22Rv1 (cell line): ENCODE results near the gene PUS7L.

Experiments used
- CTCF ChIP-seq: fragments of 450-650 bp; IDR thresholded peaks from 2 replicates; pipeline ENCODE4 v1.5.1; 2017; ENCODE audit warnings: mild to moderate bottlenecking
- ZFX ChIP-seq: fragments of 450-650 bp; IDR thresholded peaks from 2 replicates; pipeline ENCODE4 v1.6.1; 2017; ENCODE audit warnings: antibody characterized with exemption, borderline replicate concordance

DNA sequence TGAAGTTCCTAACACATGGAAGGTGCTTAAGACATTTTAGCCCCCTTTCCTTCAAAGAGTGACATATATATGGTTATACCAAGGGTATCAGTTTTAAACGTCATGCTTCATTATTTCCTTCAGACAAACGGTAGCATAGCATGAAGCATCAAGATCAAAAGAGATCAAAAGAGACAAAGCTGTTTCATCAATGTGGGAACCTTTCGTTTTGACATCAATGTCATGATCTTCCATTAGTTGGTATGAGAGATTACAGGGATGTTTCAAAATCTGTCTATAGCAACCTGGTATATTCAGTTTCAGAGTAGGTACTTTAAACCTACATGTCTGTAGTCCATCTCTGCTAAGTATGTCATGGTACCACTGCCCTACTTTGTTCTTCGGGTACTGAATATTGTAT is 28.3 kb downstream of the PUS7L start:
- TF ChIP-seq CTCF = no peak
- no peak for TF ChIP-seq ZFX
